ENCODE measurements around the gene PRKCH. TPM values are rescaled to one million over a fixed set of nuclear protein-coding genes. Genes with fewer than 3 reads are reported as not detected.
A peak's percentile ranks its signal among the peaks of the same experiment; 100 is the strongest.

PRKCH gene
- total and polyA plus RNA-seq, 10 of the 15 experiments (the other 5 are each of a cell fraction or from before 2014, with no cell fraction given) = 10.7 to 140 (median 33.2) TPM

- TF ChIP-seq, protein P1, sequence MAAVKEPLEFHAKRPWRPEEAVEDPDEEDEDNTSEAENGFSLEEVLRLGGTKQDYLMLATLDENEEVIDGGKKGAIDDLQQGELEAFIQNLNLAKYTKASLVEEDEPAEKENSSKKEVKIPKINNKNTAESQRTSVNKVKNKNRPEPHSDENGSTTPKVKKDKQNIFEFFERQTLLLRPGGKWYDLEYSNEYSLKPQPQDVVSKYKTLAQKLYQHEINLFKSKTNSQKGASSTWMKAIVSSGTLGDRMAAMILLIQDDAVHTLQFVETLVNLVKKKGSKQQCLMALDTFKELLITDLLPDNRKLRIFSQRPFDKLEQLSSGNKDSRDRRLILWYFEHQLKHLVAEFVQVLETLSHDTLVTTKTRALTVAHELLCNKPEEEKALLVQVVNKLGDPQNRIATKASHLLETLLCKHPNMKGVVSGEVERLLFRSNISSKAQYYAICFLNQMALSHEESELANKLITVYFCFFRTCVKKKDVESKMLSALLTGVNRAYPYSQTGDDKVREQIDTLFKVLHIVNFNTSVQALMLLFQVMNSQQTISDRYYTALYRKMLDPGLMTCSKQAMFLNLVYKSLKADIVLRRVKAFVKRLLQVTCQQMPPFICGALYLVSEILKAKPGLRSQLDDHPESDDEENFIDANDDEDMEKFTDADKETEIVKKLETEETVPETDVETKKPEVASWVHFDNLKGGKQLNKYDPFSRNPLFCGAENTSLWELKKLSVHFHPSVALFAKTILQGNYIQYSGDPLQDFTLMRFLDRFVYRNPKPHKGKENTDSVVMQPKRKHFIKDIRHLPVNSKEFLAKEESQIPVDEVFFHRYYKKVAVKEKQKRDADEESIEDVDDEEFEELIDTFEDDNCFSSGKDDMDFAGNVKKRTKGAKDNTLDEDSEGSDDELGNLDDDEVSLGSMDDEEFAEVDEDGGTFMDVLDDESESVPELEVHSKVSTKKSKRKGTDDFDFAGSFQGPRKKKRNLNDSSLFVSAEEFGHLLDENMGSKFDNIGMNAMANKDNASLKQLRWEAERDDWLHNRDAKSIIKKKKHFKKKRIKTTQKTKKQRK (IDR thresholded peaks at IDR 0.05; ENCODE audit: low read depth, low read length) = no peak
- no peak for TF ChIP-seq ZZZ3 (IDR thresholded peaks at IDR 0.05; ENCODE audit: control insufficient read depth, insufficient read length, low read depth)
These were observed 1.5 kb downstream of the PRKCH start (continued) for GRCh38 chr14:61322799-61323290.

GRCh38 chr14:61323970-61324369, 2.6 kb downstream of the PRKCH start:
- peaks cover 75% of the 10 kb centered on the region for H3K79me2 ChIP-seq (ENCODE audit: control insufficient read depth, insufficient read depth, low read length)
- BruUV-seq (replicated peaks) = TSS peak; percentile 33
- peak overlapping the region; percentile 91 for H3K9ac ChIP-seq (ENCODE audit: control insufficient read depth, insufficient read depth, low read length)

More at GRCh38 chr14:61323970-61324369, 2.6 kb downstream of the PRKCH start:
- intact Hi-C loops (cut with micrococcal nuclease; ENCODE audit: unreplicated experiment) = loop anchor here (2.0 to 5.0 kb wide), 2 partner anchors 65 to 438 kb away; partner anchors contain the start of gene SNAPC1
- ATAC-seq (no peak), DNase-seq (ENCODE audit: low read depth, low spot score) (no peak), FAIRE-seq (no peak)
- ChIA-PET RAD21 (ENCODE audit: unreplicated experiment) (interaction anchor here (0.8 to 6.9 kb wide), 14 partner anchors 12 to 152 kb away, joined by 3 to 62 read pairs (median 8); no protein-coding TSS in a partner anchor), POLR2A (interaction anchor here (1.7 to 4.7 kb wide), 4 partner anchors 9 to 117 kb away, joined by 6 to 38 read pairs (median 15); no protein-coding TSS in a partner anchor), SMC1A (ENCODE audit: uncharacterized antibody, unreplicated experiment) (interaction anchor here (0.8 to 6.4 kb wide), 20 partner anchors 9 to 127 kb away, joined by 3 to 64 read pairs (median 6); no protein-coding TSS in a partner anchor), CTCF (interaction anchor here (1.7 to 3.2 kb wide), 3 partner anchors 10 to 64 kb away, joined by 5 to 19 read pairs (median 6); no protein-coding TSS in a partner anchor)
- Histone ChIP-seq H3K4me1 (ENCODE audit: control insufficient read depth, insufficient read depth, low read length) (peaks cover 11% of the 10 kb centered on the region), H3K9me3 (replicated peaks; ENCODE audit: control insufficient read depth, insufficient read depth, low read length) (peaks cover 6% of the 10 kb centered on the region; the same call in 2 of the 3 replicates), H4K20me1 (ENCODE audit: control insufficient read depth, insufficient read depth) (no peaks in the 10 kb centered on the region), H3K36me3 (ENCODE audit: control insufficient read depth in 2 of 2, insufficient read depth in 2 of 2, low read length in 1 of 2) (no peaks in the 10 kb centered on the region; a peak in 1 of 4 replicates), H3K27me3 (replicated peaks in 1 of 2; ENCODE audit: control insufficient read depth in 2 of 2, insufficient read depth in 2 of 2, low read length in 1 of 2) (no peaks in the 10 kb centered on the region; a peak in 1 of 4 replicates), H3K4me3 (peak overlapping the region; percentile 95), H2AFZ (ENCODE audit: control insufficient read depth, low read depth, low read length) (no peak overlapping the region), H3K4me2 (ENCODE audit: control insufficient read depth, insufficient read depth) (peak overlapping the region; percentile 83), H3K27ac (ENCODE audit: control insufficient read depth, insufficient read depth) (peak overlapping the region; percentile 80)
- WGBS (ENCODE audit: insufficient coverage, insufficient replicate concordance, low lambda C conversion rate, missing lambda C conversion rate) = 56% methylated on average over 6 of the region's 6 CpGs
- TF ChIP-seq KAT2A (conservative IDR thresholded peaks at IDR 0.05; ENCODE audit: control insufficient read depth, low read depth, low read length) (no peak), SMARCA5 (IDR thresholded peaks at IDR 0.05) (no peak), NR2C2 (IDR thresholded peaks at IDR 0.05; ENCODE audit: borderline replicate concordance, control insufficient read depth, insufficient read length, low read depth) (no peak), JUND (IDR thresholded peaks at IDR 0.05; ENCODE audit: low read depth, low read length) (no peak), MLLT1 (IDR thresholded peaks at IDR 0.05) (peak; percentile 61; the same call in 1 of the 2 replicates)
- in situ Hi-C loops (cut with MboI) = loop anchor here (25.0 kb wide), 1 partner anchor 113 kb away; no protein-coding TSS in a partner anchor

All from GM12878 (cell line).